NCI-H2081 treated with DMSO at 0.1 percent for 48 hours (cell line): ENCODE data around the gene FBLN5.
"Not testable (repeated sequence)": the region's sequence is repeated elsewhere in the genome, so short reads cannot be mapped to it uniquely, and the experiment has no call there.

ENCODE experiments used
- DNase-seq: peaks from one replicate; lab custom pipeline; 2025; lab: John Stamatoyannopoulos, UW

FBLN5 gene

DNA sequence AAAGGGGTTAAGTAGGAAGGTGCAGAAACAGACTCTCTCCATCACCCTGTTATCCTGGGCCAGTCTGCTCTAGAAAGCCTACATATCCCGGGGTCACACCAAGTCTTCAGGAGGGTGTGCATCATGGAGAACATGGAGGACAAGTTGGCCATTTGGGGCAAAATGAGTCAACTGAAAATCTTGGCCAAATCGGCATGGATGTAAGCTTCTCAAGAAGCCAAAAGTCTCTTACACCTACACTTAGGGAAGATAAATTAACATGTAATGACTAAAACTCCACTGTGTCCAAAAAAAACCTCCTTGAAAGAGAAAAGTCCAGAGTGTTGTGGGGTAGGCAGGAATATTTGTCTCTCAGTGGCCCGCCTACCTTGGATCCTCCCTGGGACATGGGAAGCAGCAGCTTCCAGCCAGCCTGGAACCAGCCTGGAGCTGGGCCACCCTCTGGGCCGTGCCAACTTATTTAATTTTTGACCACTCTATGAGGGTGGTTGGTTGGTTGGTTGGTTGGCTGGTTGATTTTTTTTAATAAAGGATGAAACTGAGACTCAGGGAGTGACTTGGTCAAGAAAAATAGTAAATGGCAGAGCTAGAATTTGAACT, 62.3 kb downstream of the FBLN5 start:
- DNase-seq: no peak

DNA sequence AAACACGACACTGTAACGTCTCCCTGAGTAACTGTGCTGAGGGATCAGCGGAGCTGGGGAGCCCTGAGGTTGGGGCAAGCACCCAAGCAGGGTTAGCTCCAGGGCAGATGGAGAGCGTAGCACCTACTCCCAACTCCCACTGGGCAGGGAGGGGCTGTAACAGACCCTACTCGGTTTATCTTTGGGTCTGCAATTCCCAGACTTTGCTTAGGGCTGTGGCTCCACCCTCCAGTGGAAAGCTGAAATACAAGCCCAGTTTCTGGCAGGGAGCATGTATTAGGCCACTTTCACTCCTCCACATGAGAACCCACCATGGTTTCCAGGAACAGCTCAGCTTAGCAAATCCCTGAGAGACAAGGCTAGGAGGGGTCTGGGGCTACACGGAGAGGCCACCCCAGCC, 62.8 kb downstream of the FBLN5 start:
- DNase-seq: no peak

DNA sequence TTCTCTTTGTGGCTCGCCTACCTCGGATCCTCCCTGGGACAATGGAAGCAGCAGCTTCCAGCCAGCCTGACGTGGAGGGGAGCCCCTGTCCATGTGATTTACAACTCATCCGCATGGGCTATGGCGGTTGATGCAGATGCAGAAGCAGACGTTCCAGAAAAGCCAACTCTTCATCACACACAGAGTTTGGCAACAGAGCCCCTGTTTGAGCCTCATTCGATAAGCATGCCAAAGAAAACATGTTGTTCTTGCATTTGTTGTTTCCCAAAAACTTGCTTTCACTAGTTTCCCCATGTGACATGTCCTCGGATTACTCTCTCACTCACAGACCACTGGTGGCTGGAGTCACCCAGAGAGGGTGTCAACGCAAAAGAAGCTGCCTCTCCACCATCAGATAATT, 63.7 kb downstream of the FBLN5 start:
- DNase-seq: no peak

DNA sequence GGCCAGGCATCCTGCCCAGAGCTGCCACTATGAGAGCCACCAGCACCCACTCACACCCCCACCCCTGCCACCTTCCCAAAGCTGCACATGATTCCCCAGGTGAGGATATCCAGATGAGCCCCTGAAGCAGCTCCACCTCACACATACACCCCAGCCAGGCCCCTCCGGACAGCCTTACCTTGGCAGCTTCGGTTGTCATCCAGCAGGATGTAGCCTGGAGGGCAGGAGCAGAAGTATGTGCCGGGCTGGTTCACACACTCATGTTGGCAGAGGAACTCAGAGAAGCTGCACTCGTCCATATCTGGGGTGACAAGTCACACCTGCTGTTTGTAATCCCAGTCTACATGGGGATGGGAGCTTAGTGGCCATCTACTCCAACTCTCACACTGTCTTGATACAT, 64.7 kb downstream of the FBLN5 start:
- no peak for DNase-seq

DNA sequence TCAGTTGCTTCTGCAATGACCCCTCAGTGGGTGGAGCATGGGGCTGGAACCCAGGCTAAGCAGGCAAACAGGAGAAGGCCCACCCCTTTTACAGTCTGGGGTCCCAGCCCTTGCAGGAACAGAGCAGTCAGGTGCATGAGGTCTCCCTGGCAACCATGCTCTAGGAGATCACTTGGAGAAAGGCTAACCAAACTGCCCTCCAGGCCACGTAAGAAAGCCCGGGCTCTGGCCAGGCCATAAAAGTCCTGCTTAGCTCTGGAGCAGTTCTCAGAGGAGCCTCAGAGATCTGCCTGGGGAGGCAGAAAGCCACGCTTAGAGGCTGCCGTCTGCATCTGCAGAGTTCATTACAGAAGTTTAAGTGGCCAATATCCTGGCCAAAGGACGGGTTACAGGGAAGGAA, 65.1 kb downstream of the FBLN5 start:
- no peak for DNase-seq

DNA sequence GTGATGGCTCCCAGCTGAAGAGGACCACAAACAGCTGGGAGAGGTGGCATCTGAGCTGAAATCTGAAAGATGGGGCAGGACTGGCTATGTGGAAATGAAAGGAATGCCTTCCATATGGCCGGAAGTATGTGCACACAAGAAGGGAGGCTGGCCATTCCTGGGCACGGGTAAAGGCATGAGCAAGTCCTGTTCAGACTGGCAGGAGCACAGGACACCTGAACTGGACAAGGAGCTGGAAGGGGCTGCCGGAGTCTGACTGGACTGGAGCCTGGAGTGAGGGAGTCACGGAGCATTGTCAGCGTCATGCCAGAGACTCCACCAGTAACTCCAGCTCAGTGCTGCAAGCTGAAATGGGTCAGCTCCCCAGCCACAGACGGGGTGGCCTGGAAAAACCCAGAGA, 68.3 kb downstream of the FBLN5 start:
- DNase-seq: no peak

DNA sequence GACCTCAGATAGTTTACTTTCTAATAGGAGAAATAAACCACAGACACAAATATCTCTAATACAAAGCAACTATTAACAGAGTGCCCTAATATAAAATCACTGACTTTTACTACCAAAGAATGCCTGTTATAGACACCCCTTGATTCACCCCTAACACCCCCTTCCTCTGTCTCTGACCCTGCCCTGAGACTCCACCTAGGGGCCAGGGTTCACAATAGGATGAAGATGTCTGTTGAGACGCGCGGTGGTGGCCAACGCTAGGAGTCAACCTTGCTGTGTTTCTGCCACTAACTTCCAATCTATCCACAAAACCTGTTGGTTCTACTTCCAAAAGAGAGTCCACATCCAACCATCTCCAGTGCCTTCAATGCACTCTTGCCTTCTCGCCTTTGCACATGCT, 69.2 kb downstream of the FBLN5 start:
- no peak for DNase-seq

DNA sequence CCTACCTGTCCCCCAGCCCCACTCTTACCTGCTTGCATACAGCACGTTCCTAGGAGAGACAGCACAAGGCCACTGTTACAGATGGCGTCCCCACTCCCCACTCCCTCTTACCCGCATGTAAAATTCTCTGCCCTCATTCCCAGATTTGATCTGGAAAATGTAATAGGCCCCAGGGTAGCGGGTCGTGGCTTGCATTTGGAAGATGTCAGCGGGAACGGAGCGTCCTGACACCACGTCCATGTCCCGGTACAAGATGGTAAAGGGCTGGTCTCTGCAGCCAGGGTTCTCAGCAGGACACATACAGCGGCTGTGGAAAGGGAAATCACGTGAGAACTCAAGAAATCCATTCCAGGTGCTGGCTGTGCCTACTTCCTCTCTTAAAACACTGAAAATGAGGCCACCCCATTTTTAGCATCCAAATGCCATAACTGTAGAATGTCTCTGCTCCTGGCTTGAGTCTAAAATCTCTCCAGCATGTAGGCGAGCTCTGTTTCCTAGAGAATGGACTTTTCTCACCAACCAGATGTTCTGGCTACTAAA, 70.0 kb downstream of the FBLN5 start:
- DNase-seq: no peak

DNA sequence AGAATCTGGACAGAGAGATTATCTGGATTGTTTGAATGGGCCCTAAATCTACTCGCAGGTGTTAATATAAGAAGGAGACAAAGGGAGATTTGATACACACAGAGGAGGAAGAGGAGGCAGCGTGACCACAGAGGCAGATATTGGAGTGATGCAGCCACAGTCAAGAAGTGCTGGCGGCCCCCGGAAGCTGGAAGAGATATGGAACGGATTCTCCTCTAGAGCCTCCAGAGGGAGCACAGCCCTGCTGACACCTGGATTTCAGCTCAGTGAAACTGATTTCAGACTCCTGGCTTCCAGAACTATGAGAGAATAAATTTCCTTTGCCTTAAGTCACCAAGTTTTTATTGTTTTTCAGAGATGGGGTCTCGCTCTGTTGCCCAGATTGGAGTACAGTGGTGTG, 71.0 kb downstream of the FBLN5 start:
- DNase-seq: no peak

DNA sequence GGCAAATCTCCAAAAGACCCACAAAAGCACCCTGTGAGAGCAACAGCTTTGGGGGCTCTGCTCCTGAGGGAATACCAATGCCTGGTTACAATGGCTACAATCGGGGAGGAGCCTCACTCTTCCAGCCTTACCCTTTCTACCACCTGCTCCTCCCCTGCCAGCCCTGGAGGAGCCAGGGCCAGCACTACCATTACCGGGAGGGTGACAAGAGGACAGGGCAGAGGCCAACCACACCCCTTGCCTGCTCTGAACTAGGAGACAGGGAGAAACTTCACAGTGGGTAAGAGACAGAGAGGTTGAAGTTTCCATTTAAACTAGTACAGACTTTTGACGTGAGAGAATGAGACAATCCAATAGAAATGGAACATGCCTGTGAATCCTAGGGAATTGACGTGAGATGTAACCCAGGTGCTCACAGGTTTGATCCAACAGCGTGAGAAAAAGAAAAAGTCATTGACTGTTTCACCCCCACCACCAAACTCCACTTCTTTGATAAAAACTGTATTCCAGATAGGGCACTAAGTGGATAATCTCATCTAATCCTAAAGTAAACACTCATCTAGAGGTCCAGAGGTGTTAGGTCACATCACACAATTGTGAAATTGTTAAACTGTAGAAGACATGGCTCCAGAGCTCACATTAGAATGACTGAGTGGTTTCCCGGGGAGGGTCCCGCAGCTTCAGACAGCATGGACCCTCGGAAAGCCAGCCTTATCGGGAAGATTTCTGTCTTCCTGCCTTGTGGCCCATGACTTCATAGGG, 71.8 kb downstream of the FBLN5 start:
- DNase-seq: no peak

DNA sequence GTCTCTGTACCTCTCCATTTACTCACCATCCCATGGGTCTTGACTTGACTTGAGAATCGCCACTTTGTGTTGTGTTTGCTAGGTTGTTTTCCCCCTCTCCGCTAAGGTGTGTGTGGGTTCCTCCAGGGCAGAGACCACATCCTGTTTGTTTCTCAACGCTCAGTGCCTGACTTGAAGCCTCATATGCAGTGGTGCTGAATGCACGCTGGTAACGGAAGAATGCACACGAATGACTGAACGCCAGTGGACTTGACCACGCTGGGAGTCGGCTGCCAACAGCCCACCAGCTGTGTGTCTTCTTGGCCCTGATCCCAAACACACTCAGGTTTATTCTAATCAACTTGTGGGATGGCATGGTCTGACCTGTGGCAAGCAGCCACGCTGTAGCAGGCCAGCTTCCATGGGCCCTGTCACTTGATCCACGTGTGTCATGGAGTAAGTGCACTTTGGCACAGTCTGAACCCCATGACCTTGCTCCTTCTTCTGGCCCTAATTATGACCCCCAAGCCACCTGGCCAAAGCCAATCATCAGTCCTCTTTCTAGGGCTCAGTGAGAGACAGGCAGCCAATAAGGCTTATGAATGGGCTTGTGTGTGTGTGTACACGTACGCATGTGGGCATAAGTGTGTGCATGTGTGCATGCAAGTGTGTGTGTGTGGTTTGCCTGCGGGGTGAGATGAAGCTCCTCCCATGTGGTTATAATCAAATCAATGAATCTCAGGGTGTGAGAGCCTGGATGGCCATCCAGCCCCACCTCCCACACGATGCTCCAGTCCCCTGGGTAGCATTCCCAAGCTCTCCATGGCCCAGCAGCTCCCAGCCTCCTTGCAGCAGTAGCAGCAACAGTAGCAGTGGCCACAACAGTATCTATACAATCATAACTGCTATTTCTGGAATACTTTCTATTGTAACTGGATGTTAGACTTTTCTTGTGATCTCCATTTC, 73.8 kb downstream of the FBLN5 start:
- no peak for DNase-seq

DNA sequence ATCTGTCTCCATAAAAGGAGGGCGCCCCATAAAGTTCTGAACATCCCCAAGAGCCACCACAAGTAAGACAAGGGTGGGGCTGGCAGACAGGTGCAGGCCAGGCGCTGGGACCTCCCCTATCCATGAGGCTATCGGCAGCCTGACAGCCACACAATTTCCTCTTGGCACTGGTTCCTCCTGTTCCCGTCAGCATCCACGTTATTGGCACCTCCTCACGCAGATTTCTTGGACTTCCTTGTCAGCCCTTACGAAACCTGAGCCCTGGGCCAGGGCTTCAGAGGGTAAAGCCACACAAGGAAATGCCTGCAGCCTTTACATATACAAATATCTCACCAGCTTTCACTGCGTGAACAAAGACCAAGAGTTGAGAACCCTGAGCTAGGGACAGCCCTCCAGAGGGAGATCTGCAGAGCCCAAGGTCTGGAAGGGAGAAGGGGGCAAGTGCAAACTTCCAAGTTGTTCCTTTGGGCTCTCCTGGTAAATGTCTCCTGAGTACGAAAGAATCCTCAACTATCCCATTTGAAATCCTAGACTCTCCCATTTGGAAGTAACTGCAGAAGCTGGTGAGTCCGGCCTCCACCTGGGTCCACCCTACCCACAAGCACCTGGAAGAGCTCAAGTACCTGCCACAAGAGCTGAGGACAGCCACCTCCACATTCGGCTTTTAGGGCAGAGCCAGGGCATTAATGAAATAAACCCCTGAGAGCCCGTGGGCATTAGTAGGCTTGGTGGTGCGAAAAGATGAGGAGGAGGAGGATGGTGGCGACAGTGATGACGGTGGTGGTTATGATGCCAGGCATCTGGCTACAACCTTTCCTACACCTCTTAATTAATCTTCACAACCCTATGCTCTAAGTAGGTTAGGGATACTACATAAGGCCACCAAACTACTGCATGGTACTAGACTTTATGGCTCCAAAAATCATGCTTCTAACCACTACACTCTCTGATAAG, 74.7 kb downstream of the FBLN5 start:
- no peak for DNase-seq

DNA sequence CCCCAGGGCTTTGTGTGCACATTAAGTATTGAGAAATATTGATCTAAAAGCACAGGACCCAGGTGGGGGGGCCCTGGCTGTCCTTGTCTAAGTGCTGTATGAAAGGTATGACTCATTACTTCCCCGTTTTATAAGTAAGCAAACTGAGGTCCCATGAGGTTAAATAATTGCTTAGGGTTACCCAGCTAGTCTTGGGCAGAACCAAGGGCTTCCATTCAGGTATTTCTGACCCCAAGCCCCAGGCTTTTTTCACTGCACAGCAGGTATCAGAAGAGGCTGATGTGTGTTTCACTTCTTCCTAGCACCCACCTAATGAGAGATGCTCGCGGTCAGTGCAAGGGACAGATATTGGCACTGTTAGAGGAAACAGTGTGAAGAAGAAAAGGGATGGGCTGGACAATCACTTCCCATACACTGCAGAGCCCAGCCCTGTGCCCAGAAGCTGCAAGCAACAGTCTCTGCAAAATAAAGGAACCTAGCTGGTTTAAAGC, 75.4 kb downstream of the FBLN5 start:
- no peak for DNase-seq

DNA sequence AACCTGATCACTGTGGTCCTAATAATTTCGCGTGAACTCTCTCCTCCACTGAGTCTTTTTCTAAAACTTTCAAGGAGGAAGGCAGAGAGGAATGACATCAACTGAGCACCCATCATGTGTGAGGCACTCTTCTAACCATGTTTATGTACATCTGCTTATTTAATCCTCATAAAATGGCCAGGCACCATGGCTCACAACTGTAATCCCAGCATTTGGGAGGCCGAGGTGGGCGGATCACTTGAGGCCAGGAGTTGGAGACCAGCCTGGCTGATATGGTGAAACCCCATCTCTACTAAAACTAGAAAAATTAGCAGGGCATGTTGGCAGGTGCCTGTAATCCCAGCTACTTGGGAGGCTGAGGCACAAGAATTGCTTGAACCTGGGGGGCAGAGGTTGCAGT, 76.1 kb downstream of the FBLN5 start:
- DNase-seq: not testable (repeated sequence)

DNA sequence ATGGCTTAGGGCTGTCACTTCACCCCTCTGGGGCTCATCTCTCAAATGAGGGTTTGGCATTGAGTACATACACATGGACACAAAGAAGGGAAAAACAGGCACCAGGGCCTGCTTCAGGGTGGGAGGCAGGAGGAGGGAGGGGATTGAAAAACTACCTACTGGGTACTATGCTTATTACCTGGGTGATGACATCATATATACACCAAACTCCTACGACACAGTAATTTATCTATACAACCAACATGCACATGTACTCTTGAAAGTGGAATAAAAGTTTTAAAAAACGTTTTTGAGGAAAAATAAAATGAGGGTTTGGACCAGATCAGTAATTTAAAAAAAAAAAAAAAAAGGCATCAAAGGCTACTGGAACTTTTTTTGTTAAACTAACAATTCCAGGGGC, 76.6 kb downstream of the FBLN5 start:
- no peak for DNase-seq

DNA sequence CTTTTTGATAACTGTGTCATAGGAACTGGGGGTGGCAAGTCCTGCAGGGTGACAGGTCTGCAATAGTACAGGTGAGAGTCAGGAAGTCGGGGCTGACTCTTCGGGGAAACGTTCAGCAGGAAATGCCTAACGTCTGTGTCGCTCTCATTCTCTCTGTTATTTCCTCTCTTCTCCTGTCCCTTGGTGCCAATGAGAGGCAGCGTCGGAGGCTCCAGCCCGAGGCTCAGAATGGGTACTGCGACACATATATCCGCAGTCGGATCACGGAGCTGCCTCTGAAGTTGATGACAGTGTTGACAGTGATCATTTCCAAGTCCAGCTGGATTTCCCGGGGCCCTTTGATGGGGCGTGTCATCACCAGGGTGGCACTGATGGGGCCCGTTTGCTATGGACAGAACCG, 77.5 kb downstream of the FBLN5 start:
- no peak for DNase-seq

DNA sequence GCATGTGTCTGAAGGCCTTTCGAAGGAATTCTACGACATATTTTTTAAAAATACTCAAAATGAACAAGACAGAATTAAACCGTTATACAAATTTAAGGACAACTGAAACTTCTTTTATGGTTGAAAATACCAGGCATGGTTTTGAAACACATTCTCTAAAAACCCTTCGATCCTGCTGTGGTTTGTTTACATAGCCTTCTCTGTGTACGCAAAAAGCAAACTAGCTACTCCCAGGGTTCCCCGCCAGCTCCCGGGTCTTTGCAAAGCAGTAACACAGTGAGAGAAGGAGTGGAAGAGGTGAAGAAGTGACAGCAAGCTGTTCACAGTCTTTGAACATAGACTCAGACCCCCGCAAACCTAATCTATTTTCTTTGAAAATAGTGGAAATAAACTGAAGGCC, 77.9 kb downstream of the FBLN5 start:
- no peak for DNase-seq

DNA sequence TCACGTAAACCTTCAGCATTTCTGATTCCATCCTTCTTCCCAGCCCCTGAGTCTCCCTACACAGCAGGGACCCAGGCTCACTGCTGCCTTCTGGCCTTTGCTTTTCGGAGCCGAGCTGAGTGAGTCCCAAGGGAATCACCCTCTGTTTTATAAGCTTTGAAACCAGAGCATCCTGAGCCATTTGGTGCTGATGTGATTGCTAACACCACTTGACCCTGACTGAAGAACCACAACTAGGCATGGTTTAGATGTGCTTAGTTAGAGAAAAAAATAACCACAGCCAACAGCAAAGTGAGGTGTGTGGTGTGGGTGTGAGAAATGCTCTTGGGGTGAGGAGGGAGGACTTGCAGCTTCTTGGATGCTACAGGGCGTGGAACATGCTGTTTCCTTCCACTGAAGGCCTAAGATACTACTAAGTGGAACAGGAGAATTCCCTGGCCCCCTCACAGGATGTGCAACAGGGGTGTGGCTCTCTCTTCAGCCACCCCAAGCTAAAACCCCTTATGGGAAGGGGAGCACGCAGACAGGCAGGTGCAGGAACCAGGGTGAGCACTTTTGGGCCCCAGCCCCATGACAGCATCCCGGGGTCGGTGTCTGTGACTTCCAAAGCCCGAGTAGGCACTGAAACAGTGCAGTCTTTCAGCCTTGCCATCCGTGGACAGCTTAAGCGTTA, 80.0 kb downstream of the FBLN5 start, which contains the start of gene TC2N:
TSS of gene TC2N (minus strand) at position 221 of the 673 bp plus-strand sequence. CDS start 53,767 bp downstream, outside the sequence.
- no peak for DNase-seq

DNA sequence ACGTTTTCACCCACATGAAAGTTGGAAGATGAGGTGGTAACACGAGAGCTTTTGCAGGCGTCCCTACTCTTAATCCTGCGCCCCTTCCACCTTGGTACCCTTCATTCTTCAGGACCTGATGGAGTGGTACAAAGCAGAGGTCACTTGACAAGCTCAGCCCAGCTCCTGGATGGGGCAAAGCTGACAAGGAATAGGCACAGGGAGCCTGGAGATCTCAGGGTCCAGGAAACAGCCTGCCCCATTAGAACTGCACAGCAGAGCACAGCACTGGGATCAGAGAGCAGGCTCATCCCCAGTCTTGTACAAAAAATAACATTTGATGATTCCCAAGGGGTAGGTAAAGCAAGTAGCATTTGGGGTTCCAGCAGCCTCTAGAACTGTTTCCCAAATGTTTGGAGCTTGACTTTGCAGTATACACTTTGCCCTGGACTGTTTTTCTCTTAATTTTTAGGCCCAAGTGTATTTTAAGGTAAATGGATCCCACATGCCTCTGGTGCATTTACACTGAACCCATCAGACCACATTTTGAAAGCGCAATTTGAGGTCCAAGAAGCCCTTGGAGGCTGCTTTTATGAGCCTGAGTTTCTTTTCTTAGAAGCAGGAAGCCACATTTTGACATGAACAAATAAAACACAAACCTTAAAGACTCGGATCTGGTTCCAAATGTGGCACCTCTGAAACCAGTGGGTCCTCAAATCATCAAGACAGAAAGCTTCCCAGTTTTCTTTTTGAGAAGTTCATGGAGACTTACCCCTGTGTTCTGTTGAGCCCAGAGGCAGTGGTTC, 80.8 kb downstream of the FBLN5 start:
- no peak for DNase-seq

DNA sequence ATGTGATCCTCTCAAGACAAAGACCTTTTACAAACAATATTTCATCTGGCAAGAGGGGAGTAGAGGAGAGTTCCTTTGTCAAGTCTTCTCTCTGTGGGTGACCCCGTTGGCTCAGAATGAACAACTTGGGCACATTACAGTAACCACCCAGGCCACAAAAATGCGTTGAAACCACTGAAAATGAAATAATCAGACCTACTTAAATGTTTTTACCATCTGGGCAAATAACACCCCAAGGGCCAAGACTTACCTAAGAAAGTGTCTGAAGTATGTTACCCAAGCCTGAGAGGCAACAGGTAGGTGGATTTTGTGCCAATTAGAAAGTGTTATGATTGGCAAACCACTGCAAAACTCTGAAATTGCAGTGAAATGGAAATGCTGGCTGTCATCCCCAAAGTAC, 81.4 kb downstream of the FBLN5 start:
- no peak for DNase-seq
